Progenitor cell of endocrine pancreas (in vitro differentiated cells): ENCODE data around the gene NR1I3. TPM values are rescaled to one million over a fixed set of nuclear protein-coding genes. Genes with fewer than 3 reads are reported as not detected.
A peak's percentile ranks its signal among the peaks of the same experiment; 100 is the strongest.

Source experiments
- DNase-seq: peaks from one replicate; pipeline ENCODE4 v3.0.0; 2021; ENCODE audit warnings: low spot score; ENCODE audit not compliant: unreplicated experiment
- H3K27ac Mint-ChIP-seq: 2 replicates; pipeline ENCODE4 v1.8.0; 2021; ENCODE audit warnings: mild to moderate bottlenecking, moderate library complexity, mixed read lengths
- H3K27me3 Mint-ChIP-seq: 2 replicates; pipeline ENCODE4 v1.8.0; 2021; ENCODE audit warnings: mixed read lengths
- H3K36me3 Mint-ChIP-seq: 2 replicates; pipeline ENCODE4 v1.8.0; 2022; ENCODE audit warnings: mixed read lengths; ENCODE audit not compliant: insufficient read depth
- H3K4me1 Mint-ChIP-seq: 2 replicates; pipeline ENCODE4 v1.8.0; 2021; ENCODE audit warnings: low read depth, mixed read lengths
- H3K4me3 Mint-ChIP-seq: 2 replicates; pipeline ENCODE4 v1.8.0; 2021; ENCODE audit warnings: low read depth, mild to moderate bottlenecking, moderate library complexity, mixed read lengths
- H3K9me3 Mint-ChIP-seq: 2 replicates; pipeline ENCODE4 v1.8.0; 2021; ENCODE audit warnings: low read depth, mixed read lengths
- CTCF ChIP-seq: fragments of 200-600 bp; sonication (generic); IDR thresholded peaks from one replicate; pipeline ENCODE4 v1.5.0; 2021; ENCODE audit warnings: antibody characterized with exemption, mild to moderate bottlenecking; ENCODE audit not compliant: unreplicated experiment
- total RNA-seq: library from RNA; stranded (reverse); gene quantifications from 2 replicates; pipeline ENCODE4 v1.2.1, GENCODE V29; 2021

NR1I3 gene
- total RNA-seq, 1 donor from 2014 or later: not detected

GRCh38 chr1:161199506-161200139 is 38.4 kb downstream of the NR1I3 start:
- Mint-ChIP-seq H3K4me1 (peaks cover 16% of the 10 kb centered on the region), H3K27me3 (peaks cover 3% of the 10 kb centered on the region), H3K36me3 (peaks cover 6% of the 10 kb centered on the region), H3K27ac (no peak overlapping the region), H3K4me3 (no peak overlapping the region), H3K9me3 (no peaks in the 10 kb centered on the region)
- no peak for DNase-seq
- no peak for TF ChIP-seq CTCF

GRCh38 chr1:161198897-161199431 is 39.0 kb downstream of the NR1I3 start, which contains the start of gene ADAMTS4:
ADAMTS4 (minus strand) TSS chr1:161199054; CDS start chr1:161198627, 427 bp downstream.
- Mint-ChIP-seq H3K9me3 (no peaks in the 10 kb centered on the region), H3K27ac (peak within 1 kb of the TSS; percentile 47), H3K4me3 (no peak within 1 kb of the TSS), H3K36me3 (peaks cover under 1% of the 10 kb centered on the region), H3K27me3 (peaks cover 3% of the 10 kb centered on the region), H3K4me1 (peaks cover 13% of the 10 kb centered on the region)
- TF ChIP-seq CTCF: no peak
- DNase-seq: no peak

GRCh38 chr1:161198194-161198896 is 39.7 kb downstream of the NR1I3 start:
- Mint-ChIP-seq H3K27me3 (peaks cover 3% of the 10 kb centered on the region), H3K9me3 (no peaks in the 10 kb centered on the region), H3K4me3 (no peak overlapping the region), H3K27ac (peak overlapping the region; percentile 47), H3K4me1 (peaks cover 13% of the 10 kb centered on the region), H3K36me3 (no peaks in the 10 kb centered on the region)
- peak; percentile 29 for TF ChIP-seq CTCF
- DNase-seq: peak; percentile 38

GRCh38 chr1:161197560-161198193 is 40.3 kb downstream of the NR1I3 start:
- peaks cover 12% of the 10 kb centered on the region for H3K4me1 Mint-ChIP-seq
- TF ChIP-seq CTCF: no peak
- peaks cover 3% of the 10 kb centered on the region for H3K27me3 Mint-ChIP-seq
- H3K4me3 Mint-ChIP-seq: no peak overlapping the region
- no peaks in the 10 kb centered on the region for H3K9me3 Mint-ChIP-seq
- no peak overlapping the region for H3K27ac Mint-ChIP-seq
- no peak for DNase-seq
- H3K36me3 Mint-ChIP-seq: no peaks in the 10 kb centered on the region
